Measurements from ENCODE around the gene PCDHA1. TPM values are rescaled to one million over a fixed set of nuclear protein-coding genes. Genes with fewer than 3 reads are reported as not detected.

The PCDHA1 gene
- total RNA-seq, 1 experiment from 2014 or later, result not detected

GRCh38 chr5:140882591-140882899 lies 96.6 kb downstream of the PCDHA1 start:
- no TSS peak for BruUV-seq (replicated peaks)
- intact Hi-C loops (cut with micrococcal nuclease), result no loop called here

GRCh38 chr5:140883373-140883772 lies 97.4 kb downstream of the PCDHA1 start:
- no TSS peak for BruUV-seq (replicated peaks)
- Mint-ChIP-seq H3K9me3 (ENCODE audit: unreplicated experiment) (peaks cover 24% of the 10 kb centered on the region), H3K27ac (ENCODE audit: low read depth, unreplicated experiment) (no peak overlapping the region), H3K27me3 (ENCODE audit: insufficient read depth, unreplicated experiment) (no peaks in the 10 kb centered on the region), H3K36me3 (ENCODE audit: insufficient read depth, unreplicated experiment) (peaks cover 6% of the 10 kb centered on the region), H3K4me3 (ENCODE audit: unreplicated experiment) (no peak overlapping the region), H3K4me1 (ENCODE audit: insufficient read depth, unreplicated experiment) (no peaks in the 10 kb centered on the region)
- no peak for DNase-seq (ENCODE audit: unreplicated experiment)
- no peak for TF ChIP-seq CTCF (IDR thresholded peaks at IDR 0.05; ENCODE audit: unreplicated experiment)
- intact Hi-C loops (cut with micrococcal nuclease), result no loop called here
- ChIA-PET CTCF (interaction anchor here (1.8 kb wide), 1 partner anchor 8 kb away, joined by 8 read pairs; no protein-coding TSS in a partner anchor), POLR2A (interaction anchor here (2.2 kb wide), 1 partner anchor 10 kb away, joined by 12 read pairs; no protein-coding TSS in a partner anchor)

More at GRCh38 chr5:140882591-140882899, 96.6 kb downstream of the PCDHA1 start:
- Mint-ChIP-seq H3K36me3 (ENCODE audit: insufficient read depth, unreplicated experiment) (peaks cover 6% of the 10 kb centered on the region), H3K4me3 (ENCODE audit: unreplicated experiment) (no peak overlapping the region), H3K4me1 (ENCODE audit: insufficient read depth, unreplicated experiment) (no peaks in the 10 kb centered on the region), H3K27ac (ENCODE audit: low read depth, unreplicated experiment) (no peak overlapping the region), H3K27me3 (ENCODE audit: insufficient read depth, unreplicated experiment) (no peaks in the 10 kb centered on the region), H3K9me3 (ENCODE audit: unreplicated experiment) (peaks cover 22% of the 10 kb centered on the region)
- peak; percentile 9 for TF ChIP-seq CTCF (IDR thresholded peaks at IDR 0.05; ENCODE audit: unreplicated experiment)
- peak; percentile 20 for DNase-seq (ENCODE audit: unreplicated experiment)
- CTCF ChIA-PET, result interaction anchor here (0.8 to 1.0 kb wide), 2 partner anchors 122 to 152 kb away, joined by 3 read pairs; no protein-coding TSS in a partner anchor
- POLR2A ChIA-PET, result interaction anchor here (2.2 kb wide), 1 partner anchor 11 kb away, joined by 12 read pairs; no protein-coding TSS in a partner anchor

- intact Hi-C loops (cut with micrococcal nuclease), result no loop called here
- H3K4me3 Mint-ChIP-seq (ENCODE audit: unreplicated experiment), result no peak overlapping the region
- no peaks in the 10 kb centered on the region for H3K27me3 Mint-ChIP-seq (ENCODE audit: insufficient read depth, unreplicated experiment)
- ChIA-PET POLR2A (interaction anchor here (2.2 kb wide), 1 partner anchor 9 kb away, joined by 12 read pairs; no protein-coding TSS in a partner anchor), CTCF (interaction anchor here (1.3 to 1.8 kb wide), 2 partner anchors 8 to 156 kb away, joined by 5 to 8 read pairs; no protein-coding TSS in a partner anchor)
- peaks cover 6% of the 10 kb centered on the region for H3K36me3 Mint-ChIP-seq (ENCODE audit: insufficient read depth, unreplicated experiment)
- no peak for TF ChIP-seq CTCF (IDR thresholded peaks at IDR 0.05; ENCODE audit: unreplicated experiment)
- no peak for DNase-seq (ENCODE audit: unreplicated experiment)
- no peaks in the 10 kb centered on the region for H3K4me1 Mint-ChIP-seq (ENCODE audit: insufficient read depth, unreplicated experiment)
- H3K27ac Mint-ChIP-seq (ENCODE audit: low read depth, unreplicated experiment), result no peak overlapping the region
- H3K9me3 Mint-ChIP-seq (ENCODE audit: unreplicated experiment), result peaks cover 18% of the 10 kb centered on the region
- BruUV-seq (replicated peaks), result no TSS peak
Measured at GRCh38 chr5:140883927-140884697, 98.2 kb downstream of the PCDHA1 start.

GRCh38 chr5:140916325-140916724 lies 130.4 kb downstream of the PCDHA1 start:
- no TSS peak for BruUV-seq (replicated peaks)
- H3K36me3 Mint-ChIP-seq (ENCODE audit: insufficient read depth, unreplicated experiment), result no peaks in the 10 kb centered on the region
- H3K9me3 Mint-ChIP-seq (ENCODE audit: unreplicated experiment), result peaks cover 2% of the 10 kb centered on the region

More at GRCh38 chr5:140916325-140916724, 130.4 kb downstream of the PCDHA1 start:
- H3K27me3 Mint-ChIP-seq (ENCODE audit: insufficient read depth, unreplicated experiment), result no peaks in the 10 kb centered on the region
- POLR2A ChIA-PET, result interaction anchor here (1.5 kb wide), 1 partner anchor 10 kb away, joined by 3 read pairs; the partner anchor contains the start of gene PCDHAC1
- H3K27ac Mint-ChIP-seq (ENCODE audit: low read depth, unreplicated experiment), result no peak overlapping the region
- no peaks in the 10 kb centered on the region for H3K4me1 Mint-ChIP-seq (ENCODE audit: insufficient read depth, unreplicated experiment)
- no peak for DNase-seq (ENCODE audit: unreplicated experiment)
- CTCF ChIA-PET, result interaction anchor here (0.6 to 1.3 kb wide), 6 partner anchors 10 to 1702 kb away, joined by 3 to 8 read pairs (median 4); partner anchors contain the start of genes PCDHA4 and PCDHAC1
- TF ChIP-seq CTCF (IDR thresholded peaks at IDR 0.05; ENCODE audit: unreplicated experiment), result no peak
- H3K4me3 Mint-ChIP-seq (ENCODE audit: unreplicated experiment), result no peak overlapping the region
- intact Hi-C loops (cut with micrococcal nuclease), result no loop called here
